Upper lobe of left lung (tissue), 6 donors: Measurements from ENCODE around the gene MAGI2. TPM values are rescaled to one million over a fixed set of nuclear protein-coding genes. Genes with fewer than 3 reads are reported as not detected.
"Not testable (repeated sequence)": the region's sequence is repeated elsewhere in the genome, so short reads cannot be mapped to it uniquely, and the experiment has no call there.

Source experiments
- ATAC-seq, 2 donors: fragments of 200-7000 bp; cut with Tn5 transposase; one replicate each; pipeline ENCODE4 v1.9.1; 2022; ENCODE audit warnings: mild to moderate bottlenecking in 2 of 2, moderate library complexity in 2 of 2; ENCODE audit not compliant: low FRiP score in 2 of 2
- DNase-seq, 2 donors: peaks; one replicate each; pipeline ENCODE4 v3.0.0-alpha.2; 2019 to 2020
- H3K27ac ChIP-seq, 4 donors: fragments of 200-600 bp; sonication (generic); one replicate each; pipeline ENCODE4 v1.5.1; 2016 to 2019
- H3K27me3 ChIP-seq, 4 donors: fragments of 200-600 bp; sonication (generic); one replicate each; pipeline ENCODE4 v1.5.1; 2017 to 2019
- H3K36me3 ChIP-seq, 4 donors: fragments of 200-600 bp; sonication (generic); one replicate each; pipeline ENCODE4 v1.5.1; 2016 to 2019
- H3K4me1 ChIP-seq, 4 donors: fragments of 200-600 bp; sonication (generic); one replicate each; pipeline ENCODE4 v1.5.1; 2018 to 2019
- H3K4me3 ChIP-seq, 4 donors: fragments of 200-600 bp; sonication (generic); one replicate each; pipeline ENCODE4 v1.5.1; 2017 to 2019; ENCODE audit warnings: mild to moderate bottlenecking in 2 of 4, moderate library complexity in 1 of 4
- H3K9me3 ChIP-seq, 4 donors: fragments of 200-600 bp; sonication (generic); one replicate each; pipeline ENCODE4 v1.5.1; 2018 to 2019
- EP300 ChIP-seq, 4 donors: sonication (generic); formaldehyde crosslinking; IDR thresholded peaks; one replicate each; pipeline ENCODE4 v1.5.1; 2017; ENCODE audit warnings: antibody characterized with exemption in 4 of 4, control low read depth in 2 of 4
- POLR2A ChIP-seq, 4 donors: fragments of 450-650 bp; IDR thresholded peaks; one replicate each; pipeline ENCODE4 v1.5.1; 2016 to 2017; ENCODE audit warnings: antibody characterized with exemption in 4 of 4, mild to moderate bottlenecking in 2 of 4
- POLR2AphosphoS5 ChIP-seq, 2 donors: sonication (generic); formaldehyde crosslinking; IDR thresholded peaks; one replicate each; pipeline ENCODE4 v1.5.1; 2017; ENCODE audit warnings: antibody characterized with exemption in 2 of 2
- WGBS, 2 donors: methylation state at CpG; one replicate each; pipeline ENCODE4 v1.1.5; 2017 to 2018; 5-methylcytosine and 5-hydroxymethylcytosine counted together
- total RNA-seq, 6 donors: library from RNA; depleted of rRNA in 4 of 6; stranded (reverse); fragments of >200 nt in 4 of 6; gene quantifications; one replicate each; pipeline versions ENCODE4 v1.1.0 to v1.2.1, GENCODE V29; 2016 to 2021
- TF ChIP-seq, protein P1 (sequence below), 6 experiments: fragments of 450-650 bp in 4 of 6; fragments of 200-600 bp in 2 of 6; sonication (generic) in 2 of 6; IDR thresholded peaks; one replicate each; pipeline ENCODE4 v1.5.1; 2016 to 2019; ENCODE audit warnings: antibody characterized with exemption in 6 of 6
- donor health status: DM: no; HTN: no; CAD: no; lungs with moderate emphysema.
- donor health status: DM: no; HTN: yes; CAD: no; lungs with severe emphysema.

Gene MAGI2
- total RNA-seq, 6 donors from 2014 or later, result 7.9 to 84.9 (median 11.8) TPM

DNA sequence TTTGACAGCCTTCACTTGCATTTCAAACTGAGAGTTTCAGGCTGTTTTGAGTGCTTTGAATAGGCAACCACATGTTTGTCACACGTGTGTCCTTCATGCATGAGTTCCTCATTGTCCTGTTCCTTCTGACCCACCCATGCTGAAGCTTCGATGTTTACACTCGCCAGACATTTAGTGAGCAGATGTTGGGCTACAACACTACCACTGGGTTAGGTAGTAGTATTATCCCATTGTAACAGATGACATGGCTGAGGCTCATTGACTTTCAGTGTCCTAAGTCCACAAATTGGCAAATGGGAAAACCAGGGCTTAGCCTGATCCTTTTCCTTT is 1198.8 kb downstream of the MAGI2 start:
- Histone ChIP-seq H3K27ac (peak overlapping the region in 1 of 4 donors; percentile 57), H3K4me3 (no peak overlapping the region), H3K9me3 (no peaks in the 10 kb centered on the region), H3K36me3 (no peaks in the 10 kb centered on the region), H3K27me3 (no peaks in the 10 kb centered on the region), H3K4me1 (no peaks in the 10 kb centered on the region)
- WGBS, 2 donors, result 69 to 87% methylated on average over 3 of the region's 3 CpGs
- ATAC-seq (no peak), DNase-seq (no peak)
- TF ChIP-seq, protein P1, sequence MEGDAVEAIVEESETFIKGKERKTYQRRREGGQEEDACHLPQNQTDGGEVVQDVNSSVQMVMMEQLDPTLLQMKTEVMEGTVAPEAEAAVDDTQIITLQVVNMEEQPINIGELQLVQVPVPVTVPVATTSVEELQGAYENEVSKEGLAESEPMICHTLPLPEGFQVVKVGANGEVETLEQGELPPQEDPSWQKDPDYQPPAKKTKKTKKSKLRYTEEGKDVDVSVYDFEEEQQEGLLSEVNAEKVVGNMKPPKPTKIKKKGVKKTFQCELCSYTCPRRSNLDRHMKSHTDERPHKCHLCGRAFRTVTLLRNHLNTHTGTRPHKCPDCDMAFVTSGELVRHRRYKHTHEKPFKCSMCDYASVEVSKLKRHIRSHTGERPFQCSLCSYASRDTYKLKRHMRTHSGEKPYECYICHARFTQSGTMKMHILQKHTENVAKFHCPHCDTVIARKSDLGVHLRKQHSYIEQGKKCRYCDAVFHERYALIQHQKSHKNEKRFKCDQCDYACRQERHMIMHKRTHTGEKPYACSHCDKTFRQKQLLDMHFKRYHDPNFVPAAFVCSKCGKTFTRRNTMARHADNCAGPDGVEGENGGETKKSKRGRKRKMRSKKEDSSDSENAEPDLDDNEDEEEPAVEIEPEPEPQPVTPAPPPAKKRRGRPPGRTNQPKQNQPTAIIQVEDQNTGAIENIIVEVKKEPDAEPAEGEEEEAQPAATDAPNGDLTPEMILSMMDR (IDR thresholded peaks at IDR 0.05), result no peak
- TF ChIP-seq POLR2A (IDR thresholded peaks at IDR 0.05) (no peak), POLR2AphosphoS5 (IDR thresholded peaks at IDR 0.05) (no peak), EP300 (IDR thresholded peaks at IDR 0.05) (no peak)

DNA sequence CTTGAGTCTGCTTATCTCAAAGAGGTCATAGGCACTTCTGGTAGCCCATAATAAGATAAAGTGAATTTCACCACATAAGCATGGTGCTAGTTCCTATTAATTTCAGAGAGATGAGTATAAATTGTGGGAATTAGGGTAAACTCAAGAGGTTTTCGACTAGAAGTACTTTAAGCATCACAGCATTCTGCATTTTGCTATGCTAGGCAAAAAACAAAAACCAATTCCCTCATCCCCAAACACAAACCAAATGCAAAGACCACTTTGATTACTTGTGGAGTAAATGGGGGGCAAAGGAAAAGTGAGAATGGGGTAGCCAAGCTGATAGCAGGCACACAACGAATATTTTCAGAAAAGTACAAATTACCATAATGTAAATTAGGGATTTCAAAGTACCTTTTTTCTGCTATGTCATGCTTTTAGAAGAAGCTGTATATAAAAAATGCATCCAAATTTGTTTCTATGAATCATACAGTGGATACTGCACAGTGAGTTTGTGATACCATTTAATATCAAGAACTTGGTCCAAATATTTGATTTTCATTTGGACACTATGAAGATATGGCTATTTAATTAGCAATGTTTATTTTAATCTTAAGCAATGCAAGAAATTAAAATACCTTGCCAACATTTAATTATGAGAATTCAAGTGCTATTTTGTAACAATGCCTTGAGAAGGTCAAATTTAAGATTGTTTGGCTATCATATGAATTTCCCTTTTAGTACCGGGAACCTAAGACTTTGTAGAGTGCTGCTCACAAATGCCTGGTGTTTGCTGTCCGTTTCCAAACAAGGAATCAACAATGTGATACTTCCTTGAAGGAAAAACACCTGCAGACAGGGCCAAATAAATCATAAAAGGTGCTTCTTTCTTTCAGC is 1199.4 kb downstream of the MAGI2 start:
- H3K4me3 ChIP-seq, result no peak overlapping the region
- ATAC-seq, result no peak

DNA sequence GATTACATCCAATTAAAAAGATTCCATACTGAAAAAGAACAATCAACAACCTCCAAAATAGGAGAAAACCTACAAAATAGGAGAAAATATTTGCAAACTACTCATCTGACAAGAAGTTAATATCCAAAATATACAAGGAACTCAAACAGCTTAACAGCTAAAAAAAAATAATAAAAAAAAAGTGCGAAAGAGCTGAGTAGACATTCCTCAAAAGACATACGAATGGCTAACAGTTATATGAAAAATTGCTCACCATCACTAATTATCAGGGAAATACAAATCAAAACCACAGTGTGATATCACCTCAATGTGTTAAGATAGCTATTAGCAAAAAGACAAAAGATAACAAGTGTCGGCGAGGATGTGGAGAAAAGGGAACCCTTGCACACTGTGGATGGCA is 1204.6 kb downstream of the MAGI2 start:
- no peaks in the 10 kb centered on the region for H3K4me1 ChIP-seq
- DNase-seq (no peak), ATAC-seq (no peak)
- WGBS, 2 donors, result 91 to 97% methylated on average over 4 of the region's 4 CpGs
- peaks cover 0 to 23% (median 7%) of the 10 kb centered on the region in 4 donors for H3K9me3 ChIP-seq
- TF ChIP-seq POLR2A (IDR thresholded peaks at IDR 0.05) (no peak), POLR2AphosphoS5 (IDR thresholded peaks at IDR 0.05) (no peak), EP300 (IDR thresholded peaks at IDR 0.05) (no peak)
- TF ChIP-seq, protein P1 (IDR thresholded peaks at IDR 0.05), result no peak
- H3K27me3 ChIP-seq, result no peaks in the 10 kb centered on the region
- H3K27ac ChIP-seq, result no peak overlapping the region
- H3K4me3 ChIP-seq, result no peak overlapping the region
- no peaks in the 10 kb centered on the region for H3K36me3 ChIP-seq

More for the DNA sequence above, 1199.4 kb downstream of the MAGI2 start:
- Histone ChIP-seq H3K27ac (peak overlapping the region in 1 of 4 donors; percentile 57), H3K4me1 (no peaks in the 10 kb centered on the region), H3K27me3 (no peaks in the 10 kb centered on the region), H3K9me3 (no peaks in the 10 kb centered on the region), H3K36me3 (no peaks in the 10 kb centered on the region)
- TF ChIP-seq POLR2A (IDR thresholded peaks at IDR 0.05) (no peak), POLR2AphosphoS5 (IDR thresholded peaks at IDR 0.05) (no peak), EP300 (IDR thresholded peaks at IDR 0.05) (no peak)
- TF ChIP-seq, protein P1 (IDR thresholded peaks at IDR 0.05), result no peak
- DNase-seq, result no peak
- WGBS, 2 donors, result 57 to 62% methylated on average over 4 of the region's 4 CpGs

DNA sequence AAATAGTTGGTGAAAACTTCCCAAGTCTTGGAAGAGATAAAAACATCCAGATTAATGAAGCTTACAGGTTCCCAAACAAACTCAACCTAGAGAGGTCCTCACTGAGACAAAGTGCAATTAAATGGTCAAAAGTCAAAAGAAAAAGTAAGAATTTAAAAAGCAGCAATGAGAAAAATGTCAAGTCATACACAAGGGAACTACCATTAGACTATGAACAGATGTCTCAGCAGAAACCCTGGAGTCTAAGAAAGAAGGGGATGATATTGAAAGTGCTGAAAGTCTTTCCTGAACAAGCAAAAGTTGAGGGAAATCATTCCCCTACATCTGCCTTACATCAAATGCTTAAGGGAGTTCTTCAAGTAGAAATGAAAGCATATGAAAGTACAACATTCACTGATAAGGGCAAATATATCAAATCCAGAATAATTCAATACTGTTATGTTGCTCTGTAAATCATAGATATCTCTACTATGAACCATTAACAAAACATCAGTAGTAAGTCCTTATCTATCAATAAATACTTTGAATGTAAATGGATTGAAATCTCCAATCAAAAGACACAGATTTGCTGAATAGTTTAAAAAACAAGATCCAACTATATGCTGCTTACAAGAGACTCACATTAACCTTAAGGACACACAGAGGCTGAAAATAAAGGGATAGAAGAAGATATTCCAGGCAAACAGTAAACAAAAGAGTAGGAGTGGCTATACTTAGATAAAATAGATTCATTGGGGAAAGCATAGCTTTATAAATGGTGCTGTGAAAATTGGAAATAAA is 1205.4 kb downstream of the MAGI2 start:
- Histone ChIP-seq H3K27me3 (no peaks in the 10 kb centered on the region), H3K36me3 (no peaks in the 10 kb centered on the region)
- ATAC-seq, result no peak

DNA sequence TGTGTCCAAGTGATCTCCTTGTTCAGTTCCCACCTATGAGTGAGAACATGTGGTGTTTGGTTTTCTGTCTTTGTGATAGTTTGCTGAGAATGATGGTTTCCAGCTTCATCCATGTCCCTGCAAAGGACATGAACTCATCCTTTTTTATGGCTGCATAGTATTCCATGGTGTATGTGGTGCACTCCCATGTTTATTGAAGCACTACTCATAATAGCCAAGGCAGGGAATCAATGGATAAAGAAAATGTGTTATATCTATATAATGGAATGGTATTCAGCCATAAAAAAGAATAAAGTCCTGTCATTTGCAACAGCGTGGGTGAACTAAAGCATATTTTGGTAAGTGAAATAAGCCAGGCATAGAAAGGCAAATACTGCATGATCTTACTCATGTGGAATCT is 1213.3 kb downstream of the MAGI2 start:
- not testable (repeated sequence) for H3K4me3 ChIP-seq, DNase-seq, H3K4me1 ChIP-seq, H3K27me3 ChIP-seq, H3K27ac ChIP-seq, H3K36me3 ChIP-seq, ATAC-seq, H3K9me3 ChIP-seq
- WGBS, 2 donors, result 94 to 98% methylated on average over 1 of the region's 1 CpG

More for the DNA sequence above, 1205.4 kb downstream of the MAGI2 start:
- no peak overlapping the region for H3K27ac ChIP-seq
- peaks cover 0 to 23% (median 7%) of the 10 kb centered on the region in 4 donors for H3K9me3 ChIP-seq
- H3K4me1 ChIP-seq, result no peaks in the 10 kb centered on the region
- TF ChIP-seq, protein P1 (IDR thresholded peaks at IDR 0.05), result no peak
- TF ChIP-seq EP300 (IDR thresholded peaks at IDR 0.05), result no peak
- no peak for TF ChIP-seq POLR2AphosphoS5 (IDR thresholded peaks at IDR 0.05)
- no peak for TF ChIP-seq POLR2A (IDR thresholded peaks at IDR 0.05)
- H3K4me3 ChIP-seq, result no peak overlapping the region
- no peak for DNase-seq
